GM12872 (cell line): ENCODE data around the gene DTNB.

Experiments used
- TF ChIP-seq, protein P1 (sequence below): IDR thresholded peaks from 3 replicates; pipeline ENCODE4 v1.5.1; 2011; ENCODE audit warnings: low read depth, mild to moderate bottlenecking, low read length, moderate library complexity; ENCODE audit not compliant: insufficient read depth

DTNB gene

DNA sequence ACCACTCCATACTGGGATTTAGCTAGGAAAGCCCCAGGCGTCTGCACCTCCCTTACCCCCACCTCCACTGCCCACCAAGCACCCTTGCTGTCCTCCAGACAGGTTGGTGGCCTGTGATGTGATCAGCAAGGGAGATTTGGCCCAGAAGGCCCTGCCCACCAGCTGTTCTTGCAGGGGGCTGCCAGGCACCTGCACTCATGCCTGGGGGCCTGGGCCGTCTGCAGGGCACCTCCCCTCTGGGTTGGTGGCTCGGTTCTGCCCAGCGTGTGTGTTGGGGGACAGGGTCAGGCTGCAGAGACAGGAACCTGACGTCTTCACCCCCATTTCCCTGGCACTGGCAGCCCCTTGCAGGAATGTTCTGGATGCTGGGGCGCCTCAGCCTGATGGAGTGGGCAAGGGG, 337.4 kb downstream of the DTNB start:
- TF ChIP-seq, protein P1, sequence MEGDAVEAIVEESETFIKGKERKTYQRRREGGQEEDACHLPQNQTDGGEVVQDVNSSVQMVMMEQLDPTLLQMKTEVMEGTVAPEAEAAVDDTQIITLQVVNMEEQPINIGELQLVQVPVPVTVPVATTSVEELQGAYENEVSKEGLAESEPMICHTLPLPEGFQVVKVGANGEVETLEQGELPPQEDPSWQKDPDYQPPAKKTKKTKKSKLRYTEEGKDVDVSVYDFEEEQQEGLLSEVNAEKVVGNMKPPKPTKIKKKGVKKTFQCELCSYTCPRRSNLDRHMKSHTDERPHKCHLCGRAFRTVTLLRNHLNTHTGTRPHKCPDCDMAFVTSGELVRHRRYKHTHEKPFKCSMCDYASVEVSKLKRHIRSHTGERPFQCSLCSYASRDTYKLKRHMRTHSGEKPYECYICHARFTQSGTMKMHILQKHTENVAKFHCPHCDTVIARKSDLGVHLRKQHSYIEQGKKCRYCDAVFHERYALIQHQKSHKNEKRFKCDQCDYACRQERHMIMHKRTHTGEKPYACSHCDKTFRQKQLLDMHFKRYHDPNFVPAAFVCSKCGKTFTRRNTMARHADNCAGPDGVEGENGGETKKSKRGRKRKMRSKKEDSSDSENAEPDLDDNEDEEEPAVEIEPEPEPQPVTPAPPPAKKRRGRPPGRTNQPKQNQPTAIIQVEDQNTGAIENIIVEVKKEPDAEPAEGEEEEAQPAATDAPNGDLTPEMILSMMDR, result no peak

DNA sequence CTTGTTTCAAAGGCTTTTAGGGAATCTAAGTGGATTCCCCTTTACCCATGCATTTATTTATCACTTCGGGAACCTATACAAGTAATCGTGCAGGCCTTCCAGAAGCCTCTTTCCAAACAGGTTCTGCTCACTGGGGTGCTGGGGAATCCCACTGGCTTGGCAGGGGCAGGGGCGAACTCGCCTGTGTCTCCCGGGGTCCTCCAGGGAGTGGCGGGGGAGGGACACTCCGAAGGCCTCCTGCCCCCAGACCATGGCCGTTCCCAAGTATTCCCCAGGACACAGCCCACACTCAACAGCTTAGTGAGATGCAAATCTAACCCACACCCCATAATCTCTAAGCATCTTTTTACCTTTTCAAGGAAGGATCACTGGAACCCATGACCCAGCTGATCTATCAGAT, 338.2 kb downstream of the DTNB start:
- TF ChIP-seq, protein P1, result no peak

DNA sequence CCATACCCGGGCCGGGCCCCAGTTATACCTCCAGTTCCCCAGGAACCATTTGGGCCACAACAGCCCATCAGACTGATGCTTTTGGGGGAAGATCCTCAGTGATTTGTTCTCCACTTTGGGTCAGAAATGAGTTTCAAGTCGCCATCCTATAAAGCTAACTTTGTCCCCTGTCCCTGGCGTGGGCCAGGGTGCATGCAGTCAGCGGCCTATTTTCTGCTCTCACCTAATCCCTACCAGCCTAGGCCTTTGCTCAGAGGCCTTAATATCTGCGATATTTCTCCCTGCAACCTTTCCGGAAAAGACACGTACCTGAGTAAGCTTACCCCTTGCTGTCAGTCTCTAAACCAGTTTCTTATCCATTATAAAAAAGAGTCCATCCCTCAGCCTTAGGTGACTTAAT, 338.9 kb downstream of the DTNB start:
- TF ChIP-seq, protein P1, result no peak

DNA sequence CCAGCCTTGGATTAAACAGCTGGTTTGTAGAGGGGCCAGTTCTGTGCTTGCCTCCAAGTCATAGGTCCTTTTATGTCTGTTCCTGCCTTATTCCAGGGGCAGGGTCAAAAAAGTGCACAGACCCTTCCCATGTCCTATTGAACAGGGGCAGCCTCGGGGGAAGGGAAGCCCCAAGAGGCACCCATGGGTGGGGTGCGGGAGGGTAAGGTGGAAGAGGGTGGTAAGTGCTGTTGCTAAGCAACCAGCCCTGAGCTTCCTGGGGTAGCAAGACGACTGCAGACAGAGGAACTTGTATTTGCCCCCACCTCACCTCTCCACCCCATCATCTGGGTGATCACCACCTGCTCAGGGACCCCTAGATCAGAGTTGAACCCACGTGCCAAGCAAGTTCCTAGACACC, 339.4 kb downstream of the DTNB start:
- TF ChIP-seq, protein P1, result no peak

DNA sequence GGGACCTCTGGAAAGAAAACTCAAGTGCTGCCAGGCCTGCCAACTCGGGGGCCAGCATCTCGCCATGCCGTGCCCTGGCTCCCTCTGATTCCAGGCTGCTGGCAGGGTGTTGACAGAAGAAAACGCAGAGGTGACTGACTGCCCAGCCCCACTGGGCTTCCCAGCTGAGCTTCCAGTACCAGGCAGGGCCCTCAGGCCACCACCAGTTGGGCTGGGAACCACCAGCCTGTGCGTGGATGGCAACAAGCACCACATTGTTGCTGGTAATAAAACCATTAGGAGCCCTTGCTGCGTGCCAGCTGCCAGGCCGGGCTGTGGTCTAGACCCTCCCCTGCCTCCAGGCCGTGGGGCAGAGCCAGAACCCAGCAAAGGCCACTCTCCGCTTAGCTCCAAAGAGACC, 340.8 kb downstream of the DTNB start:
- TF ChIP-seq, protein P1, result no peak

DNA sequence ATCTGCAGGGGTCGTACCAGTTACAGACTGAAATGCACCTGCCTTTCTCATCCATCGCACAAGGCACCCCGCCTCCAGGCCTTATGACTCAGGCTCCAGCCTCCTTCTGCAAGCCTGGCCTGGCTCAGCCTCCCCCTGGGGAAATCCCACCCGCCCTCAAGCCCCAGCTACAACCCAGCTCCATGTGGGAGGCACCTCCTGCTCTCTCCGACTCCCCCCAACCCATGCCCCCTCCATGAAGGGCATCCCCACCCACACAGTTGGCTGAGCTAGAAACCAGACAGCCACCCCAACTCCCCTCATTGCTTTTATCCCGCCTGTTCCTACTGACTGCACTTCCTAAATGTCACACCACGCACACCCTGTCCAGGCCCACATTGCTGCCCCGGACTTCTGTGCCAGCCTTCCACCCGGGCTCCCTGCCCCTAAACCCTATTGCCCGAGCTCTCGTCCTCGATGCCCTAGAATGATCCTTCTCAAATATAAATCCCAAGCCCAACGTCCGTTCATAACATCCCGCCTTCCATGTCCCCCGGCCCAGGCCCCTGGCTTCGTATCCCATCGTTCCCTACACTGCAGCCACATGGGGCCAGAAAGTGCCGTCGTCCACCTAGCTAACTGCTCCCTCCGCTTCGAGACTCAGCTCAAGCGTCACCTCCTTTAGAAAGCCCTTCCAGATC, 341.6 kb downstream of the DTNB start:
- TF ChIP-seq, protein P1, result no peak

DNA sequence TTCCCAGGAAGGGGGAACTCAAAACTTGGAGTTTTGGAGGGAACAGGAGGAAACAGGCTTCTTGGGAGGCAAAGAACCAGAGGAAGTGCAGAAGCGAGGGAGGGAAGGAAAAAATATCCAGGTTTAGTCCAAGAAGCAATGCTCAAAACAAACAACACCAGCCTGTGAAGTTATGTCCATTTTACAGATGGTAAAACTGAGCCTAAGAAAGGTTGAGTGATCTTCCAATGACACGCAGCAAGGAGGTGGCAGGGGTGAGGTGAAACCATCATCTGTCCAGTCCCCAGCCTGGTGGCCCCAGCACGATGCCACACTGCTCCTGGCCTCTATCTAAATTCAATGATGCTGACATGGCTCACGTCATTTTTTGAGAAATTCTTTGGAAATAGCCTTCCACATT, 342.4 kb downstream of the DTNB start:
- TF ChIP-seq, protein P1, result no peak
